Fibroblast of lung (primary cell): ENCODE results near the gene ATP6V0B.

Experiments used
- EZH2 ChIP-seq: IDR thresholded peaks from 2 replicates; pipeline ENCODE4 v1.5.1; 2012; ENCODE audit warnings: low read length, control low read depth, mild to moderate bottlenecking; ENCODE audit errors: missing control alignments
- TF ChIP-seq, protein P1 (sequence below), 2 donors: IDR thresholded peaks in 1 of 2; conservative IDR thresholded peaks in 1 of 2; 1 replicate in 1 of 2; 2 replicates in 1 of 2; pipeline ENCODE4 v1.5.1; 2011 to 2012; ENCODE audit warnings: low read length in 2 of 2, control low read depth in 1 of 2, inconsistent platforms in 1 of 2, low read depth in 1 of 2, mild to moderate bottlenecking in 1 of 2

DNA sequence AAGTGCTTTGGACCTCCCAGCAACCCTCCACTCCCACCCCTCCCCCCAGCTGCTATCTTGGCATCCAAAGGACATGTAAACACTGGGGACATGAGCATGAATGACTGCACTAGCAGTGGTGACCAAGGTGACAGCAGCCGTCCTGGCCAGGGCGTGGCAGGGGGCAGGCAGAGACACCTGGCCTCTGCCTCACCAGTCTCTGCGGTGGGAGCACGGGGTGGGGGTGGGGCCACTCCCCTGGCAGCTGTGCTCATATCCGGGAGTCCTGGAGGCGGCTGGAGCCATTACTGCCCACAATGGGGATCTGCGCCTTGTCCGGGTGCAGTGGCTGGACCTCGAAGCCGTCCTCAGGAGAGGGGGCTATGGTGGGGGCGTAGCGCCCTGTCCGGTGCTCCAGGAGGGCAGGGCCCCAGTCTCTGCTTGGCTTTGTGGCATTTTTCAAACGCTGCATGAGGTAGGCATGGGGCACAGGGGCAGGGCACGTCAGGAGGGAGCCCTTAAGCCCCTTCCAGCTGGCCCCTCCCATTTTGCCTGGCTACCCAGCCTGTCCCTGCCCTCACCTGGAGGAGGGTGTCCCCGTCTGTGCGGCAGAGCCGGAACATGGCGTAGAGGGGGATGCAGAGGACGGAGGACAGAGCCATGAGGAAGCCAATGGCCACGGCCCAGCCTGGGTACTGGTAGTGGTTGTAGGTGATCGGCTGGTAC, 22.7 kb downstream of the ATP6V0B start:
- TF ChIP-seq, protein P1, sequence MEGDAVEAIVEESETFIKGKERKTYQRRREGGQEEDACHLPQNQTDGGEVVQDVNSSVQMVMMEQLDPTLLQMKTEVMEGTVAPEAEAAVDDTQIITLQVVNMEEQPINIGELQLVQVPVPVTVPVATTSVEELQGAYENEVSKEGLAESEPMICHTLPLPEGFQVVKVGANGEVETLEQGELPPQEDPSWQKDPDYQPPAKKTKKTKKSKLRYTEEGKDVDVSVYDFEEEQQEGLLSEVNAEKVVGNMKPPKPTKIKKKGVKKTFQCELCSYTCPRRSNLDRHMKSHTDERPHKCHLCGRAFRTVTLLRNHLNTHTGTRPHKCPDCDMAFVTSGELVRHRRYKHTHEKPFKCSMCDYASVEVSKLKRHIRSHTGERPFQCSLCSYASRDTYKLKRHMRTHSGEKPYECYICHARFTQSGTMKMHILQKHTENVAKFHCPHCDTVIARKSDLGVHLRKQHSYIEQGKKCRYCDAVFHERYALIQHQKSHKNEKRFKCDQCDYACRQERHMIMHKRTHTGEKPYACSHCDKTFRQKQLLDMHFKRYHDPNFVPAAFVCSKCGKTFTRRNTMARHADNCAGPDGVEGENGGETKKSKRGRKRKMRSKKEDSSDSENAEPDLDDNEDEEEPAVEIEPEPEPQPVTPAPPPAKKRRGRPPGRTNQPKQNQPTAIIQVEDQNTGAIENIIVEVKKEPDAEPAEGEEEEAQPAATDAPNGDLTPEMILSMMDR (conservative IDR thresholded peaks at IDR 0.05 in 1 of 2, IDR thresholded peaks at IDR 0.05 in 1 of 2; ENCODE audit: low read depth in 1 of 2, low read length in 2 of 2) = no peak
- TF ChIP-seq EZH2 = no peak
